ENCODE data around the gene NDUFS2. TPM values are rescaled to one million over a fixed set of nuclear protein-coding genes. Genes with fewer than 3 reads are reported as not detected.
A peak's percentile ranks its signal among the peaks of the same experiment; 100 is the strongest.

Gene NDUFS2
- total RNA-seq, 2 donors from 2014 or later = 83.5 to 100.0 TPM

GRCh38 chr1:161215076-161215475, 12.9 kb downstream of the NDUFS2 start, which contains the start of gene FCER1G:
Gene FCER1G (plus strand): TSS chr1:161215295. CDS start chr1:161215322, 27 bp downstream.
- H3K36me3 ChIP-seq (ENCODE audit: control insufficient read depth, insufficient read depth, low read length) = peaks cover 49% of the 10 kb centered on the region
- H3K4me3 ChIP-seq (ENCODE audit: low read length) = no peak within 1 kb of the TSS
- WGBS, 2 experiments (ENCODE audit: insufficient coverage in 1 of 2, insufficient read length in 1 of 2) = 95 to 98% methylated on average over 7 to 10 of the region's 10 CpGs
- H3K4me3 Mint-ChIP-seq = no peak within 1 kb of the TSS
- H3K27ac ChIP-seq (ENCODE audit: low read depth, low read length) = no peak within 1 kb of the TSS
- DNase-seq = no peak
- H3K4me1 ChIP-seq (ENCODE audit: control insufficient read depth, insufficient read depth, low read length) = no peaks in the 10 kb centered on the region
- peaks cover 38% of the 10 kb centered on the region for H3K4me1 Mint-ChIP-seq
- peaks cover 47% of the 10 kb centered on the region for H3K36me3 Mint-ChIP-seq (ENCODE audit: low read depth)
- no peaks in the 10 kb centered on the region for H3K27me3 ChIP-seq (ENCODE audit: control insufficient read depth, insufficient read depth, low read length, poor library complexity, severe bottlenecking)
- H3K9me3 Mint-ChIP-seq = no peaks in the 10 kb centered on the region
- no peak within 1 kb of the TSS for H3K9ac ChIP-seq (ENCODE audit: extremely low read depth, low read length, poor library complexity, severe bottlenecking)
- TF ChIP-seq CTCF (conservative IDR thresholded peaks at IDR 0.05) = no peak
- H3K27me3 Mint-ChIP-seq (ENCODE audit: insufficient read depth) = no peaks in the 10 kb centered on the region
- no peaks in the 10 kb centered on the region for H3K9me3 ChIP-seq (ENCODE audit: control insufficient read depth, low read length)
- peak within 1 kb of the TSS; percentile 58 for H3K27ac Mint-ChIP-seq

GRCh38 chr1:161216945-161217712, 15.0 kb downstream of the NDUFS2 start:
- Mint-ChIP-seq H3K4me1 (peaks cover 44% of the 10 kb centered on the region), H3K27me3 (ENCODE audit: insufficient read depth) (no peaks in the 10 kb centered on the region), H3K27ac (peak overlapping the region; percentile 62), H3K4me3 (no peak overlapping the region), H3K36me3 (ENCODE audit: low read depth) (peaks cover 38% of the 10 kb centered on the region), H3K9me3 (no peaks in the 10 kb centered on the region)
- H3K36me3 ChIP-seq (ENCODE audit: control insufficient read depth, insufficient read depth, low read length) = peaks cover 28% of the 10 kb centered on the region
- no peaks in the 10 kb centered on the region for H3K4me1 ChIP-seq (ENCODE audit: control insufficient read depth, insufficient read depth, low read length)
- no peak overlapping the region for H3K4me3 ChIP-seq (ENCODE audit: low read length)
- no peak for TF ChIP-seq CTCF (conservative IDR thresholded peaks at IDR 0.05)
- WGBS, 2 experiments (ENCODE audit: insufficient coverage in 1 of 2, insufficient read length in 1 of 2) = 88 to 92% methylated on average over 4 to 7 of the region's 7 CpGs
- H3K27me3 ChIP-seq (ENCODE audit: control insufficient read depth, insufficient read depth, low read length, poor library complexity, severe bottlenecking) = no peaks in the 10 kb centered on the region
- DNase-seq = peak; percentile 39
- H3K9ac ChIP-seq (ENCODE audit: extremely low read depth, low read length, poor library complexity, severe bottlenecking) = no peak overlapping the region
- H3K9me3 ChIP-seq (ENCODE audit: control insufficient read depth, low read length) = no peaks in the 10 kb centered on the region
- no peak overlapping the region for H3K27ac ChIP-seq (ENCODE audit: low read depth, low read length)

- Mint-ChIP-seq H3K27ac (peak overlapping the region; percentile 66), H3K36me3 (ENCODE audit: low read depth) (peaks cover 35% of the 10 kb centered on the region), H3K4me1 (peaks cover 50% of the 10 kb centered on the region), H3K9me3 (no peaks in the 10 kb centered on the region), H3K27me3 (ENCODE audit: insufficient read depth) (no peaks in the 10 kb centered on the region), H3K4me3 (no peak overlapping the region)
- no peaks in the 10 kb centered on the region for H3K9me3 ChIP-seq (ENCODE audit: control insufficient read depth, low read length)
- 89% methylated on average over 6 of the region's 6 CpGs; no CpG with 5 or more reads in 1 of the 2 experiments for WGBS, 2 experiments (ENCODE audit: insufficient coverage in 1 of 2, insufficient read length in 1 of 2)
- no peak overlapping the region for H3K4me3 ChIP-seq (ENCODE audit: low read length)
- no peaks in the 10 kb centered on the region for H3K27me3 ChIP-seq (ENCODE audit: control insufficient read depth, insufficient read depth, low read length, poor library complexity, severe bottlenecking)
- no peak for TF ChIP-seq CTCF (conservative IDR thresholded peaks at IDR 0.05)
- DNase-seq = no peak
- H3K27ac ChIP-seq (ENCODE audit: low read depth, low read length) = no peak overlapping the region
- no peaks in the 10 kb centered on the region for H3K4me1 ChIP-seq (ENCODE audit: control insufficient read depth, insufficient read depth, low read length)
- H3K9ac ChIP-seq (ENCODE audit: extremely low read depth, low read length, poor library complexity, severe bottlenecking) = no peak overlapping the region
- H3K36me3 ChIP-seq (ENCODE audit: control insufficient read depth, insufficient read depth, low read length) = peaks cover 22% of the 10 kb centered on the region
These were observed 15.7 kb downstream of the NDUFS2 start for GRCh38 chr1:161217831-161218230.
